GM10266 (cell line): ENCODE data around the gene TNFRSF13B.
"Not testable (repeated sequence)": the region's sequence is repeated elsewhere in the genome, so short reads cannot be mapped to it uniquely, and the experiment has no call there.

Experiments
- DNase-seq: peaks from one replicate; pipeline ENCODE4 v3.0.0; 2012; ENCODE audit errors: extremely low spot score
- CTCF ChIP-seq: IDR thresholded peaks from 2 replicates; pipeline ENCODE4 v1.5.1; 2012; ENCODE audit warnings: mild to moderate bottlenecking, low read depth; ENCODE audit not compliant: control insufficient read depth, insufficient read depth; ENCODE audit errors: missing control alignments

The TNFRSF13B gene

DNA sequence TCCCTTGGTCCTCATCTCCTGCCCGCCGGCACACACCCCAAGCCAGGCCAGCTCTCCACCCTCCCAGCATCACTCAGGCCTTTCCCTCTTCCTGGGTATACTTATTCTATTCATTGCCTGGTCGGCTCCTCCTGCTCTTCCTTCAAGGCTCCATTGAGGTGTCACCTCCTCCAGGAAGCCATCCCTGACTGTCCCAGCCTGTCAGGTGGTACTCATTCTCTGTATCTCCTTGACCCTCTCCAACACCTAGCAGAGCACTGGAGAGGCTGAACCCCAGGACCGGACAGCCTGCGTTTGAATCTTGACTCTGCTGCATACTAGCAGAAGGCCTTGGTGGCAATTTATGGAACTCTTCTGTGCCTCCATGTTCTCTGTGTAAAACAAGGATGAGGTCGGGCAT lies 428 bp upstream of the TNFRSF13B start:
- DNase-seq: no peak
- no peak for TF ChIP-seq CTCF

- no peak for TF ChIP-seq CTCF
- DNase-seq: no peak
These were observed 1.7 kb downstream of the TNFRSF13B start for GRCh38 chr17:16969931-16970906.

DNA sequence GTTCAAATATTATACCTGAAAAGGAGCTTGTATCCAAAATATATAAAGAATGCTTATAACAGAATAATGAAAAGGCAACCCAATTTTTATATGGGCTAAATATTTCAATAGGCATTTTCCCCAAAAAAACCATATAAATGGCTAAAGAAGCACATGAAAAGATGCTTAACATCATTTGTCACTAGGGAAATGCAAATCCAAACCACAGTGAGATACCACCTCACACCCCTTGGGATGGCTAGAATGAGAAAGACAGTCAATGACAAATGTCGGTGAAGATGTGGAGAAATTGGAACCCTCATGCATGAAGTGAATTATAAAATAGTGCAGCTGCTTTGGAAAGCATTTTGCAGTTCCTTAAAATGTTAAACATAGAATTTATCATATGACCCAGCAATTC lies 3.1 kb downstream of the TNFRSF13B start:
- DNase-seq: no peak
- TF ChIP-seq CTCF: no peak

GRCh38 chr17:16962804-16963203 lies 9.1 kb downstream of the TNFRSF13B start:
- TF ChIP-seq CTCF: no peak
- DNase-seq: no peak

DNA sequence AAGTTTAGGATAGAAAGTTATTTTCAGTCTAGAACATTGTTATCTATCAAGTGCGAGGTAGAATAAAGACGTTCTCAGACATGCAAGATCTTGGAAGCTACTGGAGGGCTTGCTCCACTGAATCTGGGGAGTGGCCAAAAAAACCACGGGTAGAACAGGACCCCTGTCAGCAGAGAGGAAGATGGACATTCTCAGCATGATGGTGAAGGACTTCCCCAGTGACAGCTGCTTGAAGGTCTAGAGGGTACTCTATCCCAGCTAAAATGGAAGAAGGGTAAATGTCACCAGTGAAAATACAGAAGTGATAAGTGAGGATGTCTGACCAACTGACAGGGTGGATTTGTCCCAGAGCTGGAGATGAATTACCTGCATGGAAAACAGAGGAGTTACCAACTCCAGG lies 10.1 kb downstream of the TNFRSF13B start:
- no peak for TF ChIP-seq CTCF
- no peak for DNase-seq

- DNase-seq: not testable (repeated sequence)
These were observed 10.9 kb downstream of the TNFRSF13B start for GRCh38 chr17:16961022-16961421.

DNA sequence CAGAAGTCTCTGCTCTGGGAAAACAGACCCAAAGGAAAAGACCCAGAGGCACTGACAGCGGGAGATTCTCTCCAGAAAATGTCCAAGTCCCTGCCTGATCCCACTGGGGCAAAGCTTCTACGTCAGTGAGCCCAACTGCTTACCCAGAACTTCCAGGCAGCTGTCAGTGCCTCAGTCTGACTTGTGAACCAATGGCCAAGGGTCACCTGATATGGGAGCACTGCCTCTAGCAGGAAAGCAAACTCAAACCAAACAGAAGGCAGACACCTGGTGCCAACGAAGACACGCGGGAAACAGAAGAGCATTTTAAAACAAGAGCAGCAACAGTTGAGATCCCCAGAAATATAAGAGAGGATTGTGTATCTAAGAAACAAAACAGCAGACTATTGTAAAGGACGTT lies 16.9 kb downstream of the TNFRSF13B start:
- not testable (repeated sequence) for DNase-seq

- DNase-seq: no peak
These were observed 17.4 kb downstream of the TNFRSF13B start for GRCh38 chr17:16954521-16954920.

More at GRCh38 chr17:16954521-16954920, 17.4 kb downstream of the TNFRSF13B start:
- TF ChIP-seq CTCF: no peak
